Measurements from ENCODE around the gene XK. TPM values are rescaled to one million over a fixed set of nuclear protein-coding genes. Genes with fewer than 3 reads are reported as not detected.

The XK gene
- total and polyA plus RNA-seq, 4 donors, result 0.93 to 3.1 (median 1.4) TPM

GRCh38 chrX:37722595-37722994, 37.0 kb downstream of the XK start:
- Histone ChIP-seq H3K36me3 (ENCODE audit: control insufficient read depth in 1 of 2, insufficient read depth in 2 of 2, low read length in 1 of 2) (no peaks in the 10 kb centered on the region), H3K4me3 (ENCODE audit: low read length in 2 of 2) (no peak overlapping the region), H3K27me3 (ENCODE audit: control insufficient read depth in 1 of 2, insufficient read depth in 2 of 2, low read length in 1 of 2) (no peaks in the 10 kb centered on the region), H3K4me1 (ENCODE audit: control insufficient read depth in 1 of 2, insufficient read depth in 2 of 2, low read length in 2 of 2) (no peaks in the 10 kb centered on the region), H3K27ac (ENCODE audit: low read depth in 1 of 2, low read length in 2 of 2) (peak overlapping the region in 1 of 2 donors; percentile 28), H3K9me3 (ENCODE audit: control insufficient read depth, low read length) (no peaks in the 10 kb centered on the region)
- 62 to 77% methylated on average over 1 of the region's 1 CpG for WGBS, 2 donors
- no peak for DNase-seq
- ATAC-seq (ENCODE audit: low FRiP score), result no peak
- intact Hi-C loops (cut with DNase I), result loop anchor here in 1 of 2 donors (5.0 kb wide), 1 partner anchor 35 kb away; the partner anchor contains the start of gene XK

- Histone ChIP-seq H3K9me3 (ENCODE audit: control insufficient read depth, low read length) (no peaks in the 10 kb centered on the region), H3K27ac (ENCODE audit: low read depth in 1 of 2, low read length in 2 of 2) (no peak overlapping the region), H3K27me3 (ENCODE audit: control insufficient read depth in 1 of 2, insufficient read depth in 2 of 2, low read length in 1 of 2) (no peaks in the 10 kb centered on the region), H3K4me3 (ENCODE audit: low read length in 2 of 2) (no peak overlapping the region), H3K36me3 (ENCODE audit: control insufficient read depth in 1 of 2, insufficient read depth in 2 of 2, low read length in 1 of 2) (no peaks in the 10 kb centered on the region), H3K4me1 (ENCODE audit: control insufficient read depth in 1 of 2, insufficient read depth in 2 of 2, low read length in 2 of 2) (no peaks in the 10 kb centered on the region)
- DNase-seq (no peak), ATAC-seq (ENCODE audit: low FRiP score) (no peak)
- WGBS, 2 donors, result 37 to 62% methylated on average over 3 of the region's 3 CpGs
- intact Hi-C loops (cut with DNase I), result no loop called here
These were observed 40.8 kb downstream of the XK start for GRCh38 chrX:37726346-37726745.

GRCh38 chrX:37745354-37745753, 59.8 kb downstream of the XK start:
- WGBS, 2 donors, result 19% methylated on average over 3 of the region's 3 CpGs
- Histone ChIP-seq H3K27me3 (ENCODE audit: control insufficient read depth in 1 of 2, insufficient read depth in 2 of 2, low read length in 1 of 2) (no peaks in the 10 kb centered on the region), H3K4me3 (ENCODE audit: low read length in 2 of 2) (no peak overlapping the region), H3K4me1 (ENCODE audit: control insufficient read depth in 1 of 2, insufficient read depth in 2 of 2, low read length in 2 of 2) (no peaks in the 10 kb centered on the region), H3K27ac (ENCODE audit: low read depth in 1 of 2, low read length in 2 of 2) (no peak overlapping the region), H3K9me3 (ENCODE audit: control insufficient read depth, low read length) (no peaks in the 10 kb centered on the region), H3K36me3 (ENCODE audit: control insufficient read depth in 1 of 2, insufficient read depth in 2 of 2, low read length in 1 of 2) (no peaks in the 10 kb centered on the region)
- DNase-seq (peak; percentile 86 to 89), ATAC-seq (ENCODE audit: low FRiP score) (peak; percentile 72)
- intact Hi-C loops (cut with DNase I), result loop anchor here (10.0 kb wide), 2 partner anchors 79 to 419 kb away; no protein-coding TSS in a partner anchor

GRCh38 chrX:37745835-37746217, 60.2 kb downstream of the XK start:
- ATAC-seq (ENCODE audit: low FRiP score) (no peak), DNase-seq (no peak)
- Histone ChIP-seq H3K9me3 (ENCODE audit: control insufficient read depth, low read length) (no peaks in the 10 kb centered on the region), H3K4me3 (ENCODE audit: low read length in 2 of 2) (no peak overlapping the region), H3K27ac (ENCODE audit: low read depth in 1 of 2, low read length in 2 of 2) (no peak overlapping the region), H3K4me1 (ENCODE audit: control insufficient read depth in 1 of 2, insufficient read depth in 2 of 2, low read length in 2 of 2) (no peaks in the 10 kb centered on the region), H3K36me3 (ENCODE audit: control insufficient read depth in 1 of 2, insufficient read depth in 2 of 2, low read length in 1 of 2) (no peaks in the 10 kb centered on the region), H3K27me3 (ENCODE audit: control insufficient read depth in 1 of 2, insufficient read depth in 2 of 2, low read length in 1 of 2) (no peaks in the 10 kb centered on the region)
- 67 to 92% methylated on average over 1 of the region's 1 CpG for WGBS, 2 donors
- intact Hi-C loops (cut with DNase I), result loop anchor here (10.0 kb wide), 2 partner anchors 79 to 419 kb away; no protein-coding TSS in a partner anchor

- ATAC-seq (ENCODE audit: low FRiP score), result no peak
- intact Hi-C loops (cut with DNase I), result loop anchor here (10.0 kb wide), 2 partner anchors 78 to 418 kb away; no protein-coding TSS in a partner anchor
- Histone ChIP-seq H3K4me3 (ENCODE audit: low read length in 2 of 2) (no peak overlapping the region), H3K36me3 (ENCODE audit: control insufficient read depth in 1 of 2, insufficient read depth in 2 of 2, low read length in 1 of 2) (no peaks in the 10 kb centered on the region), H3K27ac (ENCODE audit: low read depth in 1 of 2, low read length in 2 of 2) (no peak overlapping the region), H3K27me3 (ENCODE audit: control insufficient read depth in 1 of 2, insufficient read depth in 2 of 2, low read length in 1 of 2) (no peaks in the 10 kb centered on the region), H3K9me3 (ENCODE audit: control insufficient read depth, low read length) (no peaks in the 10 kb centered on the region), H3K4me1 (ENCODE audit: control insufficient read depth in 1 of 2, insufficient read depth in 2 of 2, low read length in 2 of 2) (no peaks in the 10 kb centered on the region)
- 74 to 90% methylated on average over 7 of the region's 7 CpGs for WGBS, 2 donors
- DNase-seq, result no peak
These were observed 60.8 kb downstream of the XK start for GRCh38 chrX:37746218-37746941.

GRCh38 chrX:37746951-37747350, 61.4 kb downstream of the XK start:
- DNase-seq (no peak), ATAC-seq (ENCODE audit: low FRiP score) (no peak)
- 75 to 90% methylated on average over 1 of the region's 1 CpG for WGBS, 2 donors
- no peaks in the 10 kb centered on the region for H3K9me3 ChIP-seq (ENCODE audit: control insufficient read depth, low read length)
- H3K4me1 ChIP-seq (ENCODE audit: control insufficient read depth in 1 of 2, insufficient read depth in 2 of 2, low read length in 2 of 2), result no peaks in the 10 kb centered on the region
- no peaks in the 10 kb centered on the region for H3K36me3 ChIP-seq (ENCODE audit: control insufficient read depth in 1 of 2, insufficient read depth in 2 of 2, low read length in 1 of 2)
- no peaks in the 10 kb centered on the region for H3K27me3 ChIP-seq (ENCODE audit: control insufficient read depth in 1 of 2, insufficient read depth in 2 of 2, low read length in 1 of 2)
- intact Hi-C loops (cut with DNase I), result loop anchor here (10.0 kb wide), 2 partner anchors 78 to 418 kb away; no protein-coding TSS in a partner anchor
- no peak overlapping the region for H3K4me3 ChIP-seq (ENCODE audit: low read length in 2 of 2)
- no peak overlapping the region for H3K27ac ChIP-seq (ENCODE audit: low read depth in 1 of 2, low read length in 2 of 2)

GRCh38 chrX:37752281-37752680, 66.7 kb downstream of the XK start:
- Histone ChIP-seq H3K27me3 (ENCODE audit: control insufficient read depth in 1 of 2, insufficient read depth in 2 of 2, low read length in 1 of 2) (no peaks in the 10 kb centered on the region), H3K9me3 (ENCODE audit: control insufficient read depth, low read length) (no peaks in the 10 kb centered on the region), H3K36me3 (ENCODE audit: control insufficient read depth in 1 of 2, insufficient read depth in 2 of 2, low read length in 1 of 2) (no peaks in the 10 kb centered on the region), H3K4me3 (ENCODE audit: low read length in 2 of 2) (no peak overlapping the region), H3K27ac (ENCODE audit: low read depth in 1 of 2, low read length in 2 of 2) (no peak overlapping the region), H3K4me1 (ENCODE audit: control insufficient read depth in 1 of 2, insufficient read depth in 2 of 2, low read length in 2 of 2) (no peaks in the 10 kb centered on the region)
- DNase-seq (no peak), ATAC-seq (ENCODE audit: low FRiP score) (no peak)
- intact Hi-C loops (cut with DNase I), result no loop called here
- WGBS, 2 donors, result 52 to 85% methylated on average over 2 of the region's 2 CpGs

- DNase-seq (no peak), ATAC-seq (ENCODE audit: low FRiP score) (no peak)
- intact Hi-C loops (cut with DNase I), result no loop called here
- no peak overlapping the region for H3K4me3 ChIP-seq (ENCODE audit: low read length in 2 of 2)
- no peak overlapping the region for H3K27ac ChIP-seq (ENCODE audit: low read depth in 1 of 2, low read length in 2 of 2)
- no peaks in the 10 kb centered on the region for H3K4me1 ChIP-seq (ENCODE audit: control insufficient read depth in 1 of 2, insufficient read depth in 2 of 2, low read length in 2 of 2)
- no peaks in the 10 kb centered on the region for H3K36me3 ChIP-seq (ENCODE audit: control insufficient read depth in 1 of 2, insufficient read depth in 2 of 2, low read length in 1 of 2)
- H3K27me3 ChIP-seq (ENCODE audit: control insufficient read depth in 1 of 2, insufficient read depth in 2 of 2, low read length in 1 of 2), result no peaks in the 10 kb centered on the region
- H3K9me3 ChIP-seq (ENCODE audit: control insufficient read depth, low read length), result no peaks in the 10 kb centered on the region
These were observed 67.3 kb downstream of the XK start for GRCh38 chrX:37752936-37753335.

GRCh38 chrX:37753384-37753783, 67.8 kb downstream of the XK start:
- H3K4me3 ChIP-seq (ENCODE audit: low read length in 2 of 2), result no peak overlapping the region
- no peaks in the 10 kb centered on the region for H3K27me3 ChIP-seq (ENCODE audit: control insufficient read depth in 1 of 2, insufficient read depth in 2 of 2, low read length in 1 of 2)
- H3K27ac ChIP-seq (ENCODE audit: low read depth in 1 of 2, low read length in 2 of 2), result no peak overlapping the region
- DNase-seq (no peak), ATAC-seq (ENCODE audit: low FRiP score) (no peak)
- intact Hi-C loops (cut with DNase I), result no loop called here
- no peaks in the 10 kb centered on the region for H3K4me1 ChIP-seq (ENCODE audit: control insufficient read depth in 1 of 2, insufficient read depth in 2 of 2, low read length in 2 of 2)
- 70 to 94% methylated on average over 2 of the region's 2 CpGs for WGBS, 2 donors
- no peaks in the 10 kb centered on the region for H3K9me3 ChIP-seq (ENCODE audit: control insufficient read depth, low read length)
- no peaks in the 10 kb centered on the region for H3K36me3 ChIP-seq (ENCODE audit: control insufficient read depth in 1 of 2, insufficient read depth in 2 of 2, low read length in 1 of 2)

All from aorta (tissue), 5 donors.